HepG2 (cell line): ENCODE results near the gene LIMS2.

ENCODE experiments used
- HNRNPH1 ChIP-seq: fragments of 200-400 bp; formaldehyde crosslinking; optimal IDR thresholded peaks from 2 replicates; pipeline ENCODE3; 2017; ENCODE audit warnings: mild to moderate bottlenecking, low read depth, low read length
- MYC ChIP-seq: sonication (generic); formaldehyde crosslinking; IDR thresholded peaks from 2 replicates; pipeline ENCODE4 v1.9.0; 2021; ENCODE audit warnings: missing genetic modification reagents, borderline replicate concordance
- SIN3A ChIP-seq: IDR thresholded peaks from 2 replicates; pipeline ENCODE4 v1.6.1; 2011; ENCODE audit warnings: low read depth, mild to moderate bottlenecking, control low read depth, low read length, borderline replicate concordance
- SMARCC2 ChIP-seq: fragments of 450-650 bp; IDR thresholded peaks from 2 replicates; pipeline ENCODE4 v1.6.1; 2017; ENCODE audit warnings: antibody characterized with exemption, mild to moderate bottlenecking
- TF ChIP-seq, protein P1 (sequence below): sonication (generic); formaldehyde crosslinking; IDR thresholded peaks from 2 replicates; pipeline ENCODE4 v1.5.0; 2020; ENCODE audit warnings: mild to moderate bottlenecking, missing genetic modification reagents, moderate library complexity

DNA sequence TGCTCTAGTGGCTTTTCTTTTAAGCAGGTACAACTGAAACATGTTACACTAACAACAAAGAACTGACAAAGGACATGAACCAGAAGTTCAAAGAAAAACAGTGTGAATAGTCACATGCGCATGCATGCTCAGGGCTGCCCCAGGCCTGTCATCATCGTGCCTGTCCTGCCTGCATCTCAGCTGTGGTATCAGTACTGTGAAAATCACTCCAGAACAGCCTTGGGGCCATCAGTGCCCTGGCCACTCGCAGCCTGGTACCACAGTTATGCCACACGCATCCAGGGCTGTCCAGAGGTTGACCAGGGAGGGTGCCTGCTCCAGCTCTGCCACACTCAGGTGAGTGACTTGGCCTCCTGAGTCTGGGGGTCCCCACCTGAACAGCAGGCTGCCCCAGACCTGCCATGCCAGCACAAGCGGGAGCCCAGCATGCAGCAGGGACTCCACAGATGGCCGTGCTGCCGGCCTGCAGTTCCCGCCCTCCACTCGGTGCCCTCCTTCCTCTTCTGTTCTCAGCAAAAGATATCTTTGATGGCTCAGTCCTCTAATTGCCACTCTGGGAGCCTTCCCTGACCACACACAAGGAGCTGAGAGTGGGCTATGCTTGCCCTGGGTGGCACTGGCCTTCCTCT lies 12.3 kb downstream of the LIMS2 start:
- TF ChIP-seq, protein P1, sequence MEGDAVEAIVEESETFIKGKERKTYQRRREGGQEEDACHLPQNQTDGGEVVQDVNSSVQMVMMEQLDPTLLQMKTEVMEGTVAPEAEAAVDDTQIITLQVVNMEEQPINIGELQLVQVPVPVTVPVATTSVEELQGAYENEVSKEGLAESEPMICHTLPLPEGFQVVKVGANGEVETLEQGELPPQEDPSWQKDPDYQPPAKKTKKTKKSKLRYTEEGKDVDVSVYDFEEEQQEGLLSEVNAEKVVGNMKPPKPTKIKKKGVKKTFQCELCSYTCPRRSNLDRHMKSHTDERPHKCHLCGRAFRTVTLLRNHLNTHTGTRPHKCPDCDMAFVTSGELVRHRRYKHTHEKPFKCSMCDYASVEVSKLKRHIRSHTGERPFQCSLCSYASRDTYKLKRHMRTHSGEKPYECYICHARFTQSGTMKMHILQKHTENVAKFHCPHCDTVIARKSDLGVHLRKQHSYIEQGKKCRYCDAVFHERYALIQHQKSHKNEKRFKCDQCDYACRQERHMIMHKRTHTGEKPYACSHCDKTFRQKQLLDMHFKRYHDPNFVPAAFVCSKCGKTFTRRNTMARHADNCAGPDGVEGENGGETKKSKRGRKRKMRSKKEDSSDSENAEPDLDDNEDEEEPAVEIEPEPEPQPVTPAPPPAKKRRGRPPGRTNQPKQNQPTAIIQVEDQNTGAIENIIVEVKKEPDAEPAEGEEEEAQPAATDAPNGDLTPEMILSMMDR (CRISPR knock-in tag): no peak
- TF ChIP-seq SIN3A: no peak
- no peak for TF ChIP-seq MYC (CRISPR knock-in tag)
- no peak for TF ChIP-seq SMARCC2
- no peak for TF ChIP-seq HNRNPH1
